Measurements from ENCODE around the gene HM13. TPM values are rescaled to one million over a fixed set of nuclear protein-coding genes. Genes with fewer than 3 reads are reported as not detected.

HM13 gene
- total and polyA plus RNA-seq, 4 donors, result 57.6 to 210 (median 99.1) TPM

- TF ChIP-seq CTCF (IDR thresholded peaks at IDR 0.05; ENCODE audit: low read depth, low read length, missing input control) (no peak), JUND (IDR thresholded peaks at IDR 0.05) (no peak), RXRA (IDR thresholded peaks at IDR 0.05) (no peak), EGR1 (IDR thresholded peaks at IDR 0.05; ENCODE audit: low read depth in 2 of 2) (no peak), MAX (IDR thresholded peaks at IDR 0.05) (no peak), RAD21 (IDR thresholded peaks at IDR 0.05) (no peak), ATF3 (IDR thresholded peaks at IDR 0.05) (no peak), SP1 (IDR thresholded peaks at IDR 0.05) (no peak), FOXA2 (IDR thresholded peaks at IDR 0.05) (no peak), ZBTB33 (IDR thresholded peaks at IDR 0.05) (no peak), FOXA1 (IDR thresholded peaks at IDR 0.05) (no peak), TAF1 (conservative IDR thresholded peaks at IDR 0.05) (no peak), HNF4G (IDR thresholded peaks at IDR 0.05) (no peak), GABPA (IDR thresholded peaks at IDR 0.05 in 1 of 2, conservative IDR thresholded peaks at IDR 0.05 in 1 of 2) (no peak), NR2F2 (IDR thresholded peaks at IDR 0.05) (no peak), HNF4A (conservative IDR thresholded peaks at IDR 0.05) (no peak), YY1 (IDR thresholded peaks at IDR 0.05) (no peak)
- TF ChIP-seq, protein P1, sequence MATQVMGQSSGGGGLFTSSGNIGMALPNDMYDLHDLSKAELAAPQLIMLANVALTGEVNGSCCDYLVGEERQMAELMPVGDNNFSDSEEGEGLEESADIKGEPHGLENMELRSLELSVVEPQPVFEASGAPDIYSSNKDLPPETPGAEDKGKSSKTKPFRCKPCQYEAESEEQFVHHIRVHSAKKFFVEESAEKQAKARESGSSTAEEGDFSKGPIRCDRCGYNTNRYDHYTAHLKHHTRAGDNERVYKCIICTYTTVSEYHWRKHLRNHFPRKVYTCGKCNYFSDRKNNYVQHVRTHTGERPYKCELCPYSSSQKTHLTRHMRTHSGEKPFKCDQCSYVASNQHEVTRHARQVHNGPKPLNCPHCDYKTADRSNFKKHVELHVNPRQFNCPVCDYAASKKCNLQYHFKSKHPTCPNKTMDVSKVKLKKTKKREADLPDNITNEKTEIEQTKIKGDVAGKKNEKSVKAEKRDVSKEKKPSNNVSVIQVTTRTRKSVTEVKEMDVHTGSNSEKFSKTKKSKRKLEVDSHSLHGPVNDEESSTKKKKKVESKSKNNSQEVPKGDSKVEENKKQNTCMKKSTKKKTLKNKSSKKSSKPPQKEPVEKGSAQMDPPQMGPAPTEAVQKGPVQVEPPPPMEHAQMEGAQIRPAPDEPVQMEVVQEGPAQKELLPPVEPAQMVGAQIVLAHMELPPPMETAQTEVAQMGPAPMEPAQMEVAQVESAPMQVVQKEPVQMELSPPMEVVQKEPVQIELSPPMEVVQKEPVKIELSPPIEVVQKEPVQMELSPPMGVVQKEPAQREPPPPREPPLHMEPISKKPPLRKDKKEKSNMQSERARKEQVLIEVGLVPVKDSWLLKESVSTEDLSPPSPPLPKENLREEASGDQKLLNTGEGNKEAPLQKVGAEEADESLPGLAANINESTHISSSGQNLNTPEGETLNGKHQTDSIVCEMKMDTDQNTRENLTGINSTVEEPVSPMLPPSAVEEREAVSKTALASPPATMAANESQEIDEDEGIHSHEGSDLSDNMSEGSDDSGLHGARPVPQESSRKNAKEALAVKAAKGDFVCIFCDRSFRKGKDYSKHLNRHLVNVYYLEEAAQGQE (IDR thresholded peaks at IDR 0.05), result no peak
- H3K27me3 ChIP-seq (ENCODE audit: control insufficient read depth in 4 of 4, insufficient read depth in 4 of 4, low read length in 3 of 4), result no peaks in the 10 kb centered on the region
- H3K4me3 ChIP-seq (ENCODE audit: low read depth in 1 of 3, low read length in 3 of 3), result no peak overlapping the region
- no peaks in the 10 kb centered on the region for H3K9me3 ChIP-seq (ENCODE audit: control insufficient read depth in 4 of 4, low read length in 3 of 4)
- peaks cover 0 to 11% (median 2%) of the 10 kb centered on the region in 4 donors for H3K4me1 ChIP-seq (ENCODE audit: control insufficient read depth in 4 of 4, insufficient read depth in 4 of 4, low read length in 3 of 4)
- no peak for DNase-seq (ENCODE audit: low spot score)
- no peak overlapping the region for H3K27ac ChIP-seq (ENCODE audit: low read depth in 1 of 2, low read length in 2 of 2)
- H3K9ac ChIP-seq (ENCODE audit: low read depth in 1 of 2, low read length in 2 of 2), result no peak overlapping the region
- WGBS, result 88% methylated on average over 5 of the region's 5 CpGs
- H3K36me3 ChIP-seq (ENCODE audit: control insufficient read depth in 4 of 4, insufficient read depth in 3 of 4, low read depth in 1 of 4, low read length in 3 of 4), result peaks cover 20 to 59% (median 39%) of the 10 kb centered on the region in 4 donors
These were observed 35.3 kb downstream of the HM13 start for GRCh38 chr20:31549513-31549880.

All from liver (tissue), 9 donors.